ENCODE measurements around the gene ENTHD1. TPM values are rescaled to one million over a fixed set of nuclear protein-coding genes. Genes with fewer than 3 reads are reported as not detected.

ENTHD1 gene
- total RNA-seq, 1 experiment from 2014 or later = not detected

DNA sequence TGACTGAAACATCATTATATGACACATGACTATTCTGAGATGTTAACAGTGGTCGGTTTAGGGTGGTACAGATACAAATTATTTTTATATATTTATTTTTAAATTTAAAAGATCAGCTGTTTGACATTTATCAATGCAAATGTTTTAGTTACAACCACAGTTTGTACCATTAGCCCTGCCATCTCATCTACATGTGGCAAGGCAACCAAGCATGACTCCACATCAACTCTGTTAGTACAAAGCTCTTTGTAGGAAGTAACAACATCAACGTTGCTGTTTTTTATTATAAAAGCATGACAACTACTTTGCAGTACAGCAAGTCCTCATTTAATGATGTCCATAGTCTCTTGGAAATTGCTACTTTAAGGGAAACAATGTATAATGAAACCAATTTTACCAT, 40.8 kb downstream of the ENTHD1 start:
- Histone ChIP-seq H3K79me1 (ENCODE audit: insufficient read depth, low read depth, low read length, poor library complexity, severe bottlenecking) (no peaks in the 10 kb centered on the region), H2BK12ac (ENCODE audit: insufficient read length, low read depth, low read length) (no peak overlapping the region), H4K20me1 (ENCODE audit: control insufficient read depth, insufficient read depth, insufficient read length) (no peaks in the 10 kb centered on the region), H3K9me3 (ENCODE audit: control insufficient read depth, low read depth, low read length) (no peaks in the 10 kb centered on the region), H3K23ac (ENCODE audit: insufficient read length, low read depth, low read length) (no peak overlapping the region), H4K5ac (ENCODE audit: insufficient read length, low read depth, low read length) (no peak overlapping the region), H2AK5ac (ENCODE audit: insufficient read length, low read length) (no peak overlapping the region), H3K27me3 (ENCODE audit: insufficient read depth, low read length) (no peaks in the 10 kb centered on the region), H3K4me1 (ENCODE audit: insufficient read depth, low read length) (no peaks in the 10 kb centered on the region), H3K9ac (ENCODE audit: extremely low read depth, insufficient read length, low read length) (no peak overlapping the region), H2BK120ac (ENCODE audit: low read depth, low read length, poor library complexity, severe bottlenecking) (no peak overlapping the region), H3K79me2 (ENCODE audit: insufficient read depth, low read length) (no peaks in the 10 kb centered on the region), H3K23me2 (ENCODE audit: insufficient read length, low read depth, low read length, poor library complexity, severe bottlenecking) (no peaks in the 10 kb centered on the region), H3K4ac (ENCODE audit: low read depth, low read length) (no peak overlapping the region), H3K18ac (ENCODE audit: insufficient read length, low read depth, low read length) (no peak overlapping the region), H4K8ac (replicated peaks; ENCODE audit: insufficient read length, low read depth, low read length) (no peak overlapping the region), H2AFZ (ENCODE audit: low read length) (no peak overlapping the region), H4K91ac (ENCODE audit: insufficient read length, low read depth, low read length) (no peak overlapping the region), H3K27ac (ENCODE audit: insufficient read length, low read depth, low read length) (no peak overlapping the region), H3K56ac (ENCODE audit: insufficient read length, low read depth, low read length) (no peak overlapping the region), H2BK15ac (ENCODE audit: low read depth, low read length) (no peak overlapping the region), H3K4me2 (ENCODE audit: insufficient read depth, insufficient read length, low read length) (no peak overlapping the region), H2BK5ac (ENCODE audit: insufficient read length, low read length) (no peak overlapping the region), H3K14ac (ENCODE audit: insufficient read depth, low read length) (no peak overlapping the region), H2BK20ac (ENCODE audit: low read depth, low read length, poor library complexity, severe bottlenecking) (no peak overlapping the region), H3T11ph (ENCODE audit: low read length) (no peak overlapping the region)
- TF ChIP-seq, protein P1, sequence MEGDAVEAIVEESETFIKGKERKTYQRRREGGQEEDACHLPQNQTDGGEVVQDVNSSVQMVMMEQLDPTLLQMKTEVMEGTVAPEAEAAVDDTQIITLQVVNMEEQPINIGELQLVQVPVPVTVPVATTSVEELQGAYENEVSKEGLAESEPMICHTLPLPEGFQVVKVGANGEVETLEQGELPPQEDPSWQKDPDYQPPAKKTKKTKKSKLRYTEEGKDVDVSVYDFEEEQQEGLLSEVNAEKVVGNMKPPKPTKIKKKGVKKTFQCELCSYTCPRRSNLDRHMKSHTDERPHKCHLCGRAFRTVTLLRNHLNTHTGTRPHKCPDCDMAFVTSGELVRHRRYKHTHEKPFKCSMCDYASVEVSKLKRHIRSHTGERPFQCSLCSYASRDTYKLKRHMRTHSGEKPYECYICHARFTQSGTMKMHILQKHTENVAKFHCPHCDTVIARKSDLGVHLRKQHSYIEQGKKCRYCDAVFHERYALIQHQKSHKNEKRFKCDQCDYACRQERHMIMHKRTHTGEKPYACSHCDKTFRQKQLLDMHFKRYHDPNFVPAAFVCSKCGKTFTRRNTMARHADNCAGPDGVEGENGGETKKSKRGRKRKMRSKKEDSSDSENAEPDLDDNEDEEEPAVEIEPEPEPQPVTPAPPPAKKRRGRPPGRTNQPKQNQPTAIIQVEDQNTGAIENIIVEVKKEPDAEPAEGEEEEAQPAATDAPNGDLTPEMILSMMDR (conservative IDR thresholded peaks at IDR 0.05) = no peak
- WGBS (ENCODE audit: extremely low coverage, insufficient read length, low lambda C conversion rate) = no CpG with 5 or more reads among the region's 2 CpGs
- Mint-ChIP-seq H3K27me3 (ENCODE audit: low read depth) (peaks cover 7% of the 10 kb centered on the region), H3K27ac (no peak overlapping the region), H3K9me3 (no peaks in the 10 kb centered on the region), H3K4me3 (no peak overlapping the region), H3K4me1 (no peaks in the 10 kb centered on the region), H3K36me3 (ENCODE audit: insufficient read depth in 1 of 3, low read depth in 3 of 3) (no peaks in the 10 kb centered on the region)
- DNase-seq = no peak
